NB4 (cell line): ENCODE data around the gene LRRN3.

ENCODE experiments used
- POLR2A ChIP-seq: IDR thresholded peaks from 2 replicates; pipeline ENCODE4 v1.6.1; 2011; ENCODE audit warnings: mild to moderate bottlenecking; ENCODE audit not compliant: insufficient read length; ENCODE audit errors: extremely low read depth
- TF ChIP-seq, protein P1 (sequence below): IDR thresholded peaks from one replicate; pipeline ENCODE4 v1.5.1; 2012; ENCODE audit warnings: low read depth, low read length
- TF ChIP-seq, protein P2 (sequence below): IDR thresholded peaks from 2 replicates; pipeline ENCODE4 v1.6.1; 2011; ENCODE audit warnings: low read depth, low read length

DNA sequence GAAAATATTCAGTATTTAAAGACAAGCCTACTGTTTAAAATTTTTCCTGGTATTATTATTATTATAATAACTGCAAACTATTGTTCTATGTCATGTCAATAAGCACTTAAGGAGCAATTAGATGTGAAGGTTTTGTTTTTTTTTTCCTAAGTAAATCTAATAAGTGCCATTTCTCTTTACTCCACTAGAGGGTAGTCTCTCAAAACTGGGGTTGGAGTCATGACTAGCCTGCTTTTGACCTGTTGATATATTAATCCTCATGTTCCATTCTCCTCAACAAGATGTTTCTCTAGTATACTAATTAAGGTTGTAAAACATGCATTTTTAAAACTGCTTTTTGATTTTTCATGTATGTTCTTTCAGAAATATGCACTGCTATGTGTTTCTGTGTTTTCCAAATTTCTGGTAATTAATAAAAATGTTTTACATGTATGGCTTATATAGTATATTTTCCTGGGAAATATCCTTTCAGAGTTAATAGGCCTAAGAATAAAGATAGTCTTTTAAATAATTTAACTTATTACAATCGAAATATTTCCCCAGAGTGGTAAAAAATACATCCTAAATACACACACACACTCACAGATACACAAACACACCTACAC, 1.0 kb upstream of the LRRN3 start:
- TF ChIP-seq, protein P1, sequence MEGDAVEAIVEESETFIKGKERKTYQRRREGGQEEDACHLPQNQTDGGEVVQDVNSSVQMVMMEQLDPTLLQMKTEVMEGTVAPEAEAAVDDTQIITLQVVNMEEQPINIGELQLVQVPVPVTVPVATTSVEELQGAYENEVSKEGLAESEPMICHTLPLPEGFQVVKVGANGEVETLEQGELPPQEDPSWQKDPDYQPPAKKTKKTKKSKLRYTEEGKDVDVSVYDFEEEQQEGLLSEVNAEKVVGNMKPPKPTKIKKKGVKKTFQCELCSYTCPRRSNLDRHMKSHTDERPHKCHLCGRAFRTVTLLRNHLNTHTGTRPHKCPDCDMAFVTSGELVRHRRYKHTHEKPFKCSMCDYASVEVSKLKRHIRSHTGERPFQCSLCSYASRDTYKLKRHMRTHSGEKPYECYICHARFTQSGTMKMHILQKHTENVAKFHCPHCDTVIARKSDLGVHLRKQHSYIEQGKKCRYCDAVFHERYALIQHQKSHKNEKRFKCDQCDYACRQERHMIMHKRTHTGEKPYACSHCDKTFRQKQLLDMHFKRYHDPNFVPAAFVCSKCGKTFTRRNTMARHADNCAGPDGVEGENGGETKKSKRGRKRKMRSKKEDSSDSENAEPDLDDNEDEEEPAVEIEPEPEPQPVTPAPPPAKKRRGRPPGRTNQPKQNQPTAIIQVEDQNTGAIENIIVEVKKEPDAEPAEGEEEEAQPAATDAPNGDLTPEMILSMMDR: peak; percentile 67
- TF ChIP-seq POLR2A: no peak
- TF ChIP-seq, protein P2, sequence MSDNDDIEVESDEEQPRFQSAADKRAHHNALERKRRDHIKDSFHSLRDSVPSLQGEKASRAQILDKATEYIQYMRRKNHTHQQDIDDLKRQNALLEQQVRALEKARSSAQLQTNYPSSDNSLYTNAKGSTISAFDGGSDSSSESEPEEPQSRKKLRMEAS: no peak
